Activated T-cell treated with anti-CD3 and anti-CD28 coated beads for 1 hour (primary cell): ENCODE data around the gene TH.
"Not testable (repeated sequence)": the region's sequence is repeated elsewhere in the genome, so short reads cannot be mapped to it uniquely, and the experiment has no call there.

ENCODE experiments used
- DNase-seq: peaks from one replicate; pipeline ENCODE4 v3.0.0-alpha.2; 2020; ENCODE audit warnings: low read depth

Gene TH

DNA sequence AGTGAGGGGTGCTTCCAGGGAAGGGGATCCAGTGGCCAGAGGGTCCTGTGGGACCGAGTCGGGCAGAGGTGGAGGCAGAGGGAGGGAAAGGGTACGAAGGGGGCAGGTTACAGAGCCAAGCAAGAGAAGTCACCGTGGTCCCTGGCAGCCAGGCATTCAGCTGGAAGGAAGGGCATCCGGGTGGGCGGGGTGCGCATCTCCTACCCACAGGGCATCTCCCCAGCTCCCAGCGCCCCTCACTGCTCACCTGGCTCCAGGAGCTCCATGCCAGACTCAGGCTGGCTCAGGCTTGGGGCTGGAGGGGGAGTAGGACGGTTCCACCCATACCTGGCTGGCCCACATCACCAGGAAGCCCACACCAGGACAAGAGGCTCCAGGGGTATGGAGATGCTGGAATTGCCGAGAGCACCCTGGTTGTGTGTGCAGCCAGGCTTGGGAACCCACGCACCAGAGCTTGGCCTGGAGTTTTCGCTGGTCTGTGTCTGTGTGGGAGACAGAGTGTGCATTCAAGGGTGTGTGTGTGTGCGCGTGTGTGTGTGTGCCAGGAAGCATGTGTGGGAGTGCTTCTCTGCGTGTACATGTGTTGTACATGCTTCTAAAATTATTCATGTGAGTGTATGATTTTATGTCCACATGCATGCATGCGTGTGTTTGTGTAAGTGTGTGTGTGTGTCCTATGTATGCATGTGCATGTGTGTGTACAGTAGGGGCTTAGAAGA lies 6.6 kb upstream of the TH start:
- DNase-seq, result not testable (repeated sequence)

GRCh38 chr11:2177076-2177475 lies 5.5 kb upstream of the TH start:
- no peak for DNase-seq

DNA sequence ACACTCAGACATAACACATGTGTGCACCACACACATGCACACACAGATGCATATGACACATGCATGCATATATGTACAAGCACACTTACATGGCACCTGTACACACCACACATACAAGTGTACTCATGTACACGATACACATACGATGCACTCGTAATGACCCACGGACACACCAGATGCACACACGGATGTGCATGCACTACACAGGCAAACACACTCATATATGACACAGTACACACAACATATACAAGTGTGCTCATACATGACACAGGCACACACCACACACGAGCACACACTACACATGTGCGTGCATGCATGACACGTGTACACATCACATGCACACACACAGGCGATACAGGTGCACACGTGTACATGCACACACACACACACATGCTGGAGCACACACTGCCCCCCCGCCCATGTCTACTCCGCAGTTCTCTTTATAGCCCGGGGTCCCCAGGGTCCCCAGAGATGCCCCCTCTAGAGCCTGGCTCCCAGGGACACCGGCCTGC lies 4.8 kb upstream of the TH start:
- no peak for DNase-seq

GRCh38 chr11:2175659-2176058 lies 4.0 kb upstream of the TH start:
- DNase-seq, result no peak

GRCh38 chr11:2174361-2174760 lies 2.7 kb upstream of the TH start:
- no peak for DNase-seq

DNA sequence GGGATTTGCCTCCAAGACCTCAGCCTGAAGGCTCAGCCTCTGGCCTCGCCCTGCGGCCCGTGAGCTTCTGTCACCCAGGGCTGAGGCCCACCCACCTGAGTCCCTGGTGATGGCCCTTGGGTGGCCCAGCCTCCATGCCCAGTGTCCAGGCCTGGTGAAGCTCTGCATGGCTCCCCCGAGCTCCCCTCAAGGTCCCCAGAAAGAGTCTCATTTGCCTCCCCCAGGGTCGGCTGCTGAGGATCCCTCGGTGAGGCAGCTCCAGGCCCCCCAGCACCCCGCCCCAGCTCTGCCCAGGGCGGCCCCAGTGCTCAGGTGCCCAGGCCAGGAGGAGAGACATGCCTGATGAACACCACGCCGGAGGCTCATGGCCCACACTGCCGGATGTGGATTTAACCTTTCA lies 2.1 kb upstream of the TH start:
- no peak for DNase-seq

DNA sequence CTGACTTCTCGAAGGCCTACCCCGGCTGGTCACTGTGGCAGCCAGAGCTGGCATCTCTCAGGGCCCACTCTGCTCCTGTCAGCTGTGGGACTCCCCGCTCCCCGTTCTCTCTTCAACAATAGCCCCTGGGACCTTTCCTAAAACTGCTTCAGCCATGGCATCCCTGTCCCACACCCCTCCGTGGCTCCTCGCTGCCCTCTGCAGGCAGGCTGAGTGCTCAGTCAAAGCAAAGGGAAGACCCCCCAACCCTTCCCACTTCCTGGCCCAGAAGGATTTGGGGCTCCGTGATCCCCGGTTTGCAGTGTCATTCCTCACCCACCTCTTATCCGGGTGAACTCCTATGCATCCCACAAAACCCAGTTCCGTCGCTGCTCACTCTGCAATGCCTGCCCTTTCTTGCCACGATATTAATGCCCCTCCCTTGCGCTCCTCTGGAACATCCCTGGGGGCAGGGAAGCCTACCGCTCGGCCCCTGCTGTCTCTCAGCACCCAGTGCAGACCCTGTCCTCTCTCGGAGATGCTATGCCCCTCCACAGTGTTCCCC lies 1.6 kb upstream of the TH start:
- no peak for DNase-seq

GRCh38 chr11:2172676-2173075 lies 1.1 kb upstream of the TH start:
- no peak for DNase-seq

- DNase-seq, result no peak
Measured at GRCh38 chr11:2169626-2170570, 1.7 kb downstream of the TH start.

DNA sequence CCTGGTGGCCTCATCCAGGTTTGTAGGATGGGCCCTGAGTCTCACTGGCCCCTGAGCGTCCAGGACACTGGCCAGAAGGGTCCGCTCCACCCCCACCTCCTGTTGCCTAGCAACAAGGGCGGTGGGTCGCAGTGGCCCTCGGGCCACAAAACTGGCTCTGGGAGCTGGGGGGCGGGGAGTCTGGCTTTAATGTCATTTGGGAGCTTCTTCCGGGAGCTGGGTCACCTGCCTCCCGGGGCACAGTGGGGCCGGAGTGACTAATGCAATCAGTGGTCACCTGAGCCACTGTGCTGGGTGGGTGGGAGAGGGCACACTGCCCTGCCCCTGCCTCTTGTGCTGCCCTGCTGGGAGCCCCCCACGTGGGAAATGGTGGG lies 2.6 kb downstream of the TH start:
- DNase-seq, result no peak

DNA sequence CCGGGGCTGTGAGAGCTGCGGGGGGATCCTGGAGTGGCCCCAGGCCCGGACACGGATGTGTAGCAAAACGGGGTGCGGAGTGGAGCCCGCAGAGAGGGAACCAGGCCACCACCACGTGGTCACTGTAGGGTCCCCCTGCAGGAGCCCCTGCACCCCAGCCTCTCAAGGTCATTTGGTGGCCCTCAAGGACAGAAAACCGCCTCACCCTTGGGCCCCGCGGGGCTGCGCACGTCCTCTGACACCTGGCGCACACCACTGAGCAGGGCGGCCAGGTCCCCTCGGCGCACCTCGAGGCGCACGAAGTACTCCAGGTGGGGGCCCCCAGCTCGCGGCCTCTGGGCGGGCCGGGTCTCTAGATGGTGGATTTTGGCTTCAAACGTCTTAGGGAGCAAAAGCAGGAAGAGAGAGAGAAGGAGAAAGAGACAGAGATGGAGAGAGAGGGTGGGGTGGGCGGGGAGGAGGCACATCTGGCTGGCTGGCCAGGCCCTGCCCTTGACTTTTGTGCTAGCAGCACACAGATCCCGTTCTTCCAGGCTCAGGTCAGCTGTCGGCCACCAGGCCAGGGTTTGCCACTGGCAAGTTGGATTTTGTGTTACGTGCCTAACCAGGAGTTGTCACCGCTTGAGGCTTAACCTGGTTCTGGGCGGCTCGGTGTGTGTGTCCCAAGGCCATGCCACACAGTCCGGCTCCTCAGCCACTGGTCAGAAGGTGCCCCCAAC lies 3.2 kb downstream of the TH start:
- no peak for DNase-seq

DNA sequence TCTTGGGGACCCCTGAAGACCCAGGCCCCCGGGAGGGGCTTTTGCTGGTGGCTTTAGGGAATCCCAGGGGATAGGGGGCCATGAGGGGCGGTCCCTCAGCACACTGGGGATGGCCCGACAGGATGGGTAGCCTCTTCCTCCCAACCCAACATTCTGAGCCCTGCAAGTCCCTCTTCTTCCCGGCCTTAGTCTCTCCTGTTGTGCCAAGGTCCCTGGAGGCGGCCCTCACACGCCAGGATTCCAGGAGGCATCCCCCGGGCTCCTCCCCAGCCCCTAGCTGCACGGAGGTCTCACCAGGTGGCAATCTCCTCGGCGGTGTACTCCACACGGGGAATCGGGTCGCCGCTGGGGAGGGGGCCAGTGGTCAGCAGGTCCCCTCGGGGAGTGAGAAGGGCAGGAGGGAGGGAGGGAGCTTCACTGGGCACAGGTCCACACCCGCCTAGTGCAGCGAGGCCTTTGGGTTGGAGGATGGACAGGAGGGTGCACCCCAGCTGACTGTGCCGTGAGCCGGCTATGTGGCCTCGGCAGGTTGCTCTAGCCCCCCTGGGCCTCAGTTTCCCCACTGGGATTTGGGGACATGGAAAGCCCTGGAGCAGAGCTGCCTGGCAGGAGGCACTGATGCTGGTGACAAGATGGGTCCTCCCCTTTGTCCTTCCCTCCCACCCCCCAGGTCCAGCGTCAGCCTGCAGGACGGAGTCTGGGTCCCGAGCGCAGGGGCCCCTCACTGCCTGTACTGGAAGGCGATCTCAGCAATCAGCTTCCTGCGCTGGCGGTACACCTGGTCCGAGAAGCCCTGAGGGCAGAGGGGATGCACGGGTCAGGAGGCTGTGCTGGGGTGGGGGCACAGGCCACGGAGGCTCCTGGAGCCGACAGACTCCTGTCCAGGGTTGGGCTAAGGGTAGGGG lies 4.2 kb downstream of the TH start:
- no peak for DNase-seq

- DNase-seq, result peak; percentile 22
Measured at GRCh38 chr11:2166091-2166851, 5.3 kb downstream of the TH start.

GRCh38 chr11:2165571-2165970 lies 6.0 kb downstream of the TH start:
- no peak for DNase-seq

DNA sequence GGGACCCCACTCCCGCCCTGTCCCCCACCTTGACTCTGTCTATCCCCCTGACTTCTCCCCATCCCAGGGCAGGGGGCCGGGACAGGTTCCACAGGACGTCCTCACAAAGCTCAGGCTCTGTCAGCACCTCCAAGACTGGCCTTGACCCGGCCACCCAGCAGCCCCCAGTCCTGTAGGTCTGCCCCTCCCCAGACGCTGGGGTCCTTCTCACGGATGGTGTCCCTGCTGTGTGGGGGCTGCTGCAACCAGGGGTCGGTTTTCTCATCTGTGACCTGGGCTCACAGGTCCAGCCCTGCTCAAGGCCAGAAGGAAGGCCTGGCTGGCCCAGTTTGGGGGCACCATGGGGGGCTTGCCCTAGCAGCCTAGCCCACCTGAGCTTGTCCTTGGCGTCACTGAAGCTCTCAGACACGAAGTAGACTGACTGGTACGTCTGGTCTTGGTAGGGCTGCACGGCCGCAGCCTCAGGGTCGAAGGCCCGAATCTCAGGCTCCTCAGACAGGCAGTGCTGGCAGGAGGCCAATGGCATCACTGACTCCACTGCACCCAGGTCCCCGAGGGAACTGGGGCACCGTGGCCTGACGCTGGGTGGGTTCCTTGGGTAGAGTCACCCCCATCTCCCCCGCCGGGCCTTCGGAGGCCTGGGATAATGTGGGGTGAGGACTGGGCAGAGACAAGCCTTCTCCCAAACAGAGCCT lies 6.6 kb downstream of the TH start:
- no peak for DNase-seq

DNA sequence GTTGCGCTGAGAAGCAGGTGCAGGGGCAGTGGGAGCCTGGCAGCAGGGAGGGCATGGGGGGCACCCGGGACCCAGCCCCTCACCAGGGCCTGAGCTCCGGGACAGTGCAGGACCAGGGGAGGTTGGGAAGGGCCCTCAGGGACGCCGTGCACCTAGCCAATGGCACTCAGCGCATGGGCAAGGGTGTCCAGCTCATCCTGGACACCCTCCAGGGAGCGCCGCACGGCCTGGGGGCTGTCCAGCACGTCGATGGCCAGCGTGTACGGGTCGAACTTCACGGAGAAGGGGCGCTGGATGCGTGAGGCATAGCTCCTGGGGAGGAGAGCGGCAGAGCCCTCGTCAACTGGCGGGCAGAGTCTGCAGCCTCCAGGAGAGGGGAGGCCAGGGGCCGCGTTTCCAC lies 7.5 kb downstream of the TH start:
- DNase-seq, result no peak

DNA sequence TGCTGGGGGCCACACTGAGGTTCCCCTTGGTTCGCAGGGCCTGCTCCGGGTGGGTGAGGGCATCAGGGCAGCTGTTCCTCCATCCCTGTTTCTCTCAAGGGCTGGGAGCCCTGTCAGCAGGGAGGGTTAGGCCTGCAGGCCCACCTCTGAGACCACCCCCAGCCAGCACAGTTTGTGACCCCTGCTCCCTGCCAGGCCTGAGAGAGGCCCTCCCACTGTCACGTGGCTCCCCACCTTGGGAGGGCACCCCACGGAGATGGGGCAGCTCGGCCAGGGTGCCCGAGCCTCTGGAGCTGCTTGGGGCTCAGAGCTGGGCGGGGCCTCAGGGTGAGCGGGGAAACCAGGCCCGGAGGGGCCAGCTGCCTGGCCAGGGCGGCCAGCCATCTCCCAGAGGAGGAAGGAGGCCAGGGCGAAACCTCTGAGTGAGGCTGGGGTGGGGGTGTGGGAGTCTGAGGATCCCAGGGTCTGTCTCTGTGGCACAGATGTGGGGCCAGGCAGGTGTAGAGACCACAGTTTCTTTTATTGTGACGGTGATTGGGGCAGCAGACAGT lies 8.1 kb downstream of the TH start:
- no peak for DNase-seq

- no peak for DNase-seq
Measured at GRCh38 chr11:2160736-2161259, 10.8 kb downstream of the TH start, which contains the start of gene INS. TSS of gene INS (minus strand) at chr11:2161209. CDS start at chr11:2160971, 238 bp downstream.
